Endodermal cell (in vitro differentiated cells): Measurements from ENCODE around the gene BMP7. TPM values are rescaled to one million over a fixed set of nuclear protein-coding genes. Genes with fewer than 3 reads are reported as not detected.

Source experiments
- DNase-seq: peaks from one replicate; pipeline ENCODE4 v3.0.0-alpha.2; 2017
- H3K27ac ChIP-seq: 2 replicates; pipeline ENCODE4 v1.5.1; 2013; ENCODE audit warnings: mild to moderate bottlenecking, low read depth, low read length, moderate library complexity
- H3K27me3 ChIP-seq: 2 replicates; pipeline ENCODE4 v1.6.1; 2013; ENCODE audit warnings: mild to moderate bottlenecking, low read length, moderate library complexity; ENCODE audit not compliant: insufficient read depth, control insufficient read depth, poor library complexity, severe bottlenecking
- H3K36me3 ChIP-seq: 2 replicates; pipeline ENCODE4 v1.7.0; 2013; ENCODE audit warnings: mild to moderate bottlenecking, low read length, moderate library complexity; ENCODE audit not compliant: control insufficient read depth, insufficient read depth
- H3K4me1 ChIP-seq: one replicate; pipeline ENCODE4 v1.7.0; 2013; ENCODE audit warnings: low read length; ENCODE audit not compliant: control insufficient read depth, insufficient read depth
- H3K4me3 ChIP-seq: 2 replicates; pipeline ENCODE4 v1.5.1; 2013; ENCODE audit warnings: mild to moderate bottlenecking, low read length, moderate library complexity
- H3K9ac ChIP-seq: 2 replicates; pipeline ENCODE4 v1.6.1; 2013; ENCODE audit warnings: mild to moderate bottlenecking, low read length, moderate library complexity; ENCODE audit not compliant: poor library complexity, severe bottlenecking; ENCODE audit errors: extremely low read depth
- H3K9me3 ChIP-seq: 2 replicates; pipeline ENCODE4 v1.6.1; 2013; ENCODE audit warnings: mild to moderate bottlenecking, low read length, moderate library complexity; ENCODE audit not compliant: control insufficient read depth
- H3K27ac Mint-ChIP-seq: 2 replicates; pipeline ENCODE4 v1.8.0; 2020; ENCODE audit warnings: mixed read lengths
- H3K27me3 Mint-ChIP-seq: 2 replicates; pipeline ENCODE4 v1.8.0; 2021; ENCODE audit warnings: mild to moderate bottlenecking, mixed read lengths; ENCODE audit not compliant: insufficient read depth
- H3K36me3 Mint-ChIP-seq: 2 replicates; pipeline ENCODE4 v1.8.0; 2020; ENCODE audit warnings: low read depth, mixed read lengths
- H3K4me1 Mint-ChIP-seq: 2 replicates; pipeline ENCODE4 v1.8.0; 2020; ENCODE audit warnings: mixed read lengths
- H3K4me3 Mint-ChIP-seq: 2 replicates; pipeline ENCODE4 v1.8.0; 2020; ENCODE audit warnings: mild to moderate bottlenecking, moderate library complexity, mixed read lengths
- H3K9me3 Mint-ChIP-seq: 2 replicates; pipeline ENCODE4 v1.8.0; 2020; ENCODE audit warnings: mild to moderate bottlenecking, mixed read lengths
- CTCF ChIP-seq: fragments of 200-600 bp; sonication (generic); conservative IDR thresholded peaks from 2 replicates; pipeline ENCODE4 v1.5.0; 2021; ENCODE audit warnings: antibody characterized with exemption, mild to moderate bottlenecking
- WGBS, 2 experiments: methylation state at CpG; one replicate each; pipeline versions ENCODE4 v1.1.5 to v1.1.7; 2013; ENCODE audit warnings: missing lambda C conversion rate in 2 of 2, mixed read lengths in 1 of 2; ENCODE audit not compliant: insufficient coverage in 1 of 2, insufficient read length in 1 of 2; 5-methylcytosine and 5-hydroxymethylcytosine counted together
- total RNA-seq, 2 donors: library from RNA; stranded (reverse); fragmentation: NEBNext Ultra II Directional in 1 of 2; extraction: Animal tissue kit (Norgen Biotek cat#: 25700) in 1 of 2; gene quantifications; 2 replicates in 1 of 2; 3 replicates in 1 of 2; pipeline ENCODE4 v1.2.1, GENCODE V29; 2021

BMP7 gene
- total RNA-seq, 2 donors from 2014 or later: 45.6 to 49.6 TPM

- H3K27me3 Mint-ChIP-seq: peaks cover 35% of the 10 kb centered on the region
Observed at GRCh38 chr20:57261457-57262251, 4.8 kb downstream of the BMP7 start.

DNA sequence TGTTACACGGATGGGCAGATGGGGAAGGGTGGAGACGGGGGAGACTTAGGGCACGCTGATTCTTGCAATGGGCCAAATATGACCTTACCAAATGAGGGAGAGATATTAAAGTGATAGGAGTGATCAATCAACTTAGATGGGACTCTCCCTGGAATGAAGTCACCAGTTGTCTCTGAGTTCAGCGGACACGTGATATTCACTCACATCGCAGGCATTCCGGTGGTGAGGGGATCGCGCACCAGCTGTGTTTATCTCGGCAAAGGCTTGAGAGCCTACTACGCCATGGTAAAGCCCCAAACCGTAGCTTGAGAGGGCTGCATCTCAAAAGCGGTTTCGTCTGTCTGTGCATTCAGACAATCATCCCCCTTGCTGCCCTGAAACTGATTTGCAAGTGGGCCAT lies 5.5 kb downstream of the BMP7 start:
- 78 to 81% methylated on average over 14 of the region's 14 CpGs for WGBS, 2 experiments
- no peak for DNase-seq
- Histone ChIP-seq H3K36me3 (no peaks in the 10 kb centered on the region), H3K4me3 (no peak overlapping the region), H3K27me3 (peaks cover 20% of the 10 kb centered on the region), H3K9ac (no peak overlapping the region), H3K4me1 (peaks cover 26% of the 10 kb centered on the region), H3K9me3 (no peaks in the 10 kb centered on the region), H3K27ac (no peak overlapping the region)
- Mint-ChIP-seq H3K4me3 (peak overlapping the region; percentile 12), H3K9me3 (no peaks in the 10 kb centered on the region), H3K36me3 (no peaks in the 10 kb centered on the region), H3K27me3 (peaks cover 35% of the 10 kb centered on the region), H3K4me1 (peaks cover 66% of the 10 kb centered on the region), H3K27ac (no peak overlapping the region)
- no peak for TF ChIP-seq CTCF

More at GRCh38 chr20:57261457-57262251, 4.8 kb downstream of the BMP7 start:
- no peaks in the 10 kb centered on the region for H3K36me3 Mint-ChIP-seq
- no peaks in the 10 kb centered on the region for H3K9me3 Mint-ChIP-seq
- Histone ChIP-seq H3K27me3 (peaks cover 20% of the 10 kb centered on the region), H3K27ac (peak overlapping the region; percentile 22), H3K36me3 (no peaks in the 10 kb centered on the region), H3K9ac (no peak overlapping the region), H3K4me3 (no peak overlapping the region), H3K9me3 (no peaks in the 10 kb centered on the region), H3K4me1 (peaks cover 26% of the 10 kb centered on the region)
- DNase-seq: no peak
- WGBS, 2 experiments: 60 to 78% methylated on average over 10 to 13 of the region's 13 CpGs
- no peak overlapping the region for H3K27ac Mint-ChIP-seq
- peaks cover 64% of the 10 kb centered on the region for H3K4me1 Mint-ChIP-seq
- H3K4me3 Mint-ChIP-seq: peak overlapping the region; percentile 87
- no peak for TF ChIP-seq CTCF

DNA sequence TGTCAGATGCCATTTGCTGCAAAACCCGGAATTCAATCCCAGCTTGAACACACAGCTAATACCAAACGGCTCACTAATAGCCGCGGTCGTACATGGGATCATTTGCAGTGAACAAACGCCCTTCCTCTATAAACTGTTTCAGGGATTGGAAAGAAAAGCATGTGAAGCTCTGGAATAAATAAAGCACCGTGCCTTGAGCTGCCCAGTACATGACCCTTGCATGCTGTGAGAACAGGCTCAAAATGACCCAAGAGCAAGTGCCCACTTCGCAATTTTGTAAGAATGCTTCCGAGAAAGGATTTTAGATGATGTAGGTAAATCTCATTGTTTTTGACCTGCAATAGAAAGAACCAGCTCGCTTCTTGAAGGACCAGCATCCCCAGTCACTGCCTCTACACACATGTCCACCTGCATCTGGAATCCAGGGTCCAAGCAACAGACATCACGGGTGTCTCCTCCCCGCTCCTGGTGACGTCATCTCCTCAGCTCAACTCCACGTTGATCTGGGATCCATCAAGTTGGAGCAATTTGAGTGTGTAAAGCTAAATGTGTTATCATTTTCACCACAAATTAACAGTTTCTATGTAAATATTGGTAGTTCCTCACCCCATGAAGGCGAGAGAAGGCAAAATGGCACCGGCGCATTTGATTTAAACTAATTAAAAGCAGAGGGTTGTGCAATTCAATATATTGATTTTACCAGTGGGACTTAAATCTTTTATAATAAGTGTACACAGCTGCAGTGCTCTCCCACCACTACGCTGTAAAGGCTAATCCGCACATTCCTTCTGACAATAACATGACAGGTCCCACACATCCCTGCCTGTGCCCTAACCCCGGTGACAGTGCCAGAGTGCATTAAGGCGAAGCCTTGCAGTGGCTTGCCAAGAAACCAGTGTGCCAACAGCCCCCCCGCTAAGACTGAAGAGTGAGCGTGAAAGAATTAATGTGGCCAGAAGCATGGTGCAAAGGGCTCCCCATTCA lies 6.2 kb downstream of the BMP7 start:
- H3K4me1 Mint-ChIP-seq: peaks cover 69% of the 10 kb centered on the region
- H3K4me1 ChIP-seq: peaks cover 26% of the 10 kb centered on the region
- no peaks in the 10 kb centered on the region for H3K9me3 ChIP-seq
- no peak for DNase-seq
- H3K4me3 ChIP-seq: no peak overlapping the region
- peaks cover 30% of the 10 kb centered on the region for H3K27me3 Mint-ChIP-seq
- no peak for TF ChIP-seq CTCF
- no peaks in the 10 kb centered on the region for H3K36me3 Mint-ChIP-seq
- H3K4me3 Mint-ChIP-seq: no peak overlapping the region
- H3K27ac ChIP-seq: no peak overlapping the region
- H3K36me3 ChIP-seq: no peaks in the 10 kb centered on the region
- H3K27ac Mint-ChIP-seq: no peak overlapping the region
- 85 to 93% methylated on average over 9 to 23 of the region's 23 CpGs for WGBS, 2 experiments
- H3K27me3 ChIP-seq: peaks cover 20% of the 10 kb centered on the region
- no peaks in the 10 kb centered on the region for H3K9me3 Mint-ChIP-seq
- no peak overlapping the region for H3K9ac ChIP-seq
